GM18861 (cell line): Measurements from ENCODE around the gene SCO2.
"Not testable (repeated sequence)": the region's sequence is repeated elsewhere in the genome, so short reads cannot be mapped to it uniquely, and the experiment has no call there.

ENCODE experiments used
- ATAC-seq: cut with Tn5 transposase; IDR thresholded peaks from one replicate; pipeline ENCODE4 v1.9.1; 2021; ENCODE audit not compliant: unreplicated experiment

The SCO2 gene

GRCh38 chr22:50551160-50551752 lies 25.9 kb upstream of the SCO2 start:
- no peak for ATAC-seq

- ATAC-seq: no peak
These were observed 25.0 kb upstream of the SCO2 start for GRCh38 chr22:50550395-50550794.

GRCh38 chr22:50548921-50549790 lies 23.8 kb upstream of the SCO2 start:
- ATAC-seq: no peak

GRCh38 chr22:50548040-50548920 lies 22.9 kb upstream of the SCO2 start:
- no peak for ATAC-seq

- ATAC-seq: no peak
These were observed 22.0 kb upstream of the SCO2 start for GRCh38 chr22:50547263-50547985.

- no peak for ATAC-seq
These were observed 21.2 kb upstream of the SCO2 start for GRCh38 chr22:50546326-50547262.

GRCh38 chr22:50545522-50546325 lies 20.3 kb upstream of the SCO2 start, which contains the start of gene KLHDC7B:
Gene KLHDC7B, plus strand, starts transcription at chr22:50545899. Its CDS starts 345 bp downstream, at chr22:50546244.
- no peak for ATAC-seq

- no peak for ATAC-seq
These were observed 19.4 kb upstream of the SCO2 start for GRCh38 chr22:50544746-50545253.

GRCh38 chr22:50544078-50544745 lies 18.8 kb upstream of the SCO2 start:
- no peak for ATAC-seq

- no peak for ATAC-seq
These were observed 17.1 kb upstream of the SCO2 start for GRCh38 chr22:50542416-50542927.

GRCh38 chr22:50541667-50542026 lies 16.2 kb upstream of the SCO2 start:
- ATAC-seq: not testable (repeated sequence)

- no peak for ATAC-seq
These were observed 15.0 kb upstream of the SCO2 start for GRCh38 chr22:50540381-50540780.

GRCh38 chr22:50537765-50538164 lies 12.4 kb upstream of the SCO2 start:
- no peak for ATAC-seq

- no peak for ATAC-seq
These were observed 10.8 kb upstream of the SCO2 start for GRCh38 chr22:50536226-50536625.

- ATAC-seq: no peak
These were observed 9.7 kb upstream of the SCO2 start for GRCh38 chr22:50535113-50535512.

- not testable (repeated sequence) for ATAC-seq
These were observed 8.7 kb upstream of the SCO2 start for GRCh38 chr22:50533856-50534711.
